Left ventricle myocardium superior (tissue), 1 donor: Measurements from ENCODE around the gene ACTG1. TPM values are rescaled to one million over a fixed set of nuclear protein-coding genes. Genes with fewer than 3 reads are reported as not detected.
A peak's percentile ranks its signal among the peaks of the same experiment; 100 is the strongest.

ENCODE experiments used
- ATAC-seq: fragments of 200-7000 bp; cut with Tn5 transposase; one replicate; pipeline ENCODE4 v1.9.1; 2020; ENCODE audit warnings: mild to moderate bottlenecking, moderate library complexity
- DNase-seq: peaks from one replicate; pipeline ENCODE4 v3.0.0-alpha.2; 2020
- intact Hi-C: fragments of 100-400 bp; cut with micrococcal nuclease; formaldehyde crosslinking; loops from one replicate; pipeline ENCODE4 v1.11.0; 2022
- total RNA-seq: library from RNA; stranded (reverse); fragmentation: NEBNext Ultra II Directional; extraction: Animal tissue kit (Norgen Biotek cat#: 25700); gene quantifications from one replicate; pipeline ENCODE4 v1.2.1, GENCODE V29; 2021
- donor health status: DM: no; HTN: yes; CAD: no; lungs with severe emphysema.

Gene ACTG1
- total RNA-seq, 1 donor from 2014 or later: 357 TPM

DNA sequence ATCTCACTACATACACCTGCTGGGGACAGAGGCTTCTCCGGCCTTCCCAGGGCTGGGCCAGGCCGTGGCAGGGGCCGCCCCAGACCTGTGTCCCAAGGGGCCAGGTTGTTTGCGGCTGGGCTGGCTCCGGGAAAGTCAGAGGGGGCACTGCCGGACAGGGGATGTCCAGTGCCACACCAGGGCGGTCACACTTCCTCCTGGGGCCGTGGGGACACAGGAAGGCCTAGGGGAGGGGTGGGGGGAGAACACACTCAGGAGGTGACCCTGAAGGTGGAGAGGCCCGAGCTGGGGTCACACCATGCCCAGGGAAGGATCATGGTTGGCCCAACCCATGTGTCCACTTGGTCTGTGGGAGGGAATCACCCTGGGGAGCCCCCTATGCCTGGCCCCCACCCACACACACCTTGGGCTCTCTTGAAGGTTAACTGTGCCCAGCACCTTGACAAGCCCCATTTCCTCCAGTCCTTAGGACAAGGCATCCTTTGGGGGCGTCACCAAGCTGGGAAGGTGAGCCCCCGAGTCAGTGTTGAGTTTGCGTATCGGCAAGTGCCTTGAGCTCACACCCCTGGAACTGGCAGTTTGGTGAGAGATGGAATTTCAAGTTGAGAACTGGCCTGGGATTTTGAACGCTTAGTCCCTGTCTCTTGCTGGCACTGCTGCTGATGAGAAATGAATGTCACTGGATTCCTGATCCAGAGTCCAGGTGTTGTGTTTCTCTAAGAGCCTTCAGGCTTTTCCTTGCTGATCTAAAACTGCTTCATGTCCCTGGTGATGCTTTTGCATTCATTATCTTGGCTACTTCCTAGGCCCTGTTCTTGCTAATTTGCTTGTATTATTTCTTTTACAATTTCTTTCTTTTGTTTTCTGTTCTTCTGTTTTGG lies 7.7 kb upstream of the ACTG1 start:
- peak; percentile 23 for DNase-seq
- intact Hi-C loops: no loop called here
- no peak for ATAC-seq

DNA sequence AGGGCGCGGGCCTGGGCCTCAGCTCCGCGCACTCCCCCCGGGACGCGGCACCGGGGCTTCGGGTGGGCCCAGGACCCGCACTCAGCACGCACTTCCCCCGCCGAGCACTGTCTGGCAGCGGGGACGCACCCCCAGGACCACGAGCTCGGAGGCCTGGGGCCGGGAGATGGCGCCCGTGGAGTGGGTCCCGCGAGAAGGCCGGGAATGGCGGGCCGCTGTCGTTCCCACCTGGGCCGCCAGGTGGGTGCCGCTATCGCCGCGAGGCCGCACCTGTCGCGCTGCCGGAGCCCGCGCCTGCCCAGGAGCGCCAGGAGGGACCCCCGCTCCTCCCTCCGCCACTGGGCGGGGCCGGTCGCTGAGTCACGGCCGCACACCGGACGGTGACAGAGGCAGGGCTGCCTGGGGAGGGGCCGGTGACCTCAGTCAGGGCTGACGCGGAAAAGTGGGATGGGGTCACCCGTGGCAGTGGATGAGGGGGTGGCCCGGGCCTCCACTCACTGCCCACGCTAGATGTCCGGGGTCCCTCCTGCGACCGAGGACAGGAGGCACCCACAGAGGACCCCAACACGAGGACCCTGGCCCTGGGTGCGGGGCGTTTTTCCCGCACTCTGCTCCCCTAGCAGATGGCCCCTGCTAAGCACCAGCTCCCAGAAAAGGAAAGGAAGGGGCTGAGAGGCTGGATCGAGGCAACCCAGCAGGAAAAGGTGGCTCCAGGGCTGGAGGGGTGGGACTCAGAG lies 6.9 kb upstream of the ACTG1 start:
- intact Hi-C loops: no loop called here
- ATAC-seq (peak; percentile 6), DNase-seq (peak; percentile 57)

DNA sequence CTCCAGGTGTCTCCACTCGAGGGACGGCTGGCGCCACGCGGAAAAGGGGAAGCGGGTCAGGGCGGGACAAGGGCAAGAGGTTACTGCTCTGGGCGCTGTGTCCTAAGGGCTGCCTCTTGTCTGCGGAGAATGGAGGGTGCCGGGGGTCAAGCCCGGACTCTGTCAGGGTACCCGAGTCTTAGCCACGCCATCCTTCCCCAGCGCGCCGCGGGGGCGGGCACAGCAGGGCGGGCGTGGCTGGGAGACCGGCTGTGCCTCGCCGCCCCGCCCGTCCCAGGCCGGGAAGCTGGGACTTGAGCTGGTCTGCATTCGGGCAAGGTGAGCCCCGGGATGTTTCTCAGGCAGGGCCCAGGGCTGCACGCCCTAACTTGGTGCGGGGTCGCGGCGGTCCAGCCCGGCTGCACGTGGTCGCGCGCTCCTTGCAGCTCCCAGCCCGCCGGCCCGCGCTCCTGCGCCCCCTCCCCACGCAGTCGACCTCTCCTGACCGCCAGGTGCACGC lies 6.2 kb upstream of the ACTG1 start:
- intact Hi-C loops: no loop called here
- ATAC-seq: peak; percentile 25
- peak; percentile 72 for DNase-seq

DNA sequence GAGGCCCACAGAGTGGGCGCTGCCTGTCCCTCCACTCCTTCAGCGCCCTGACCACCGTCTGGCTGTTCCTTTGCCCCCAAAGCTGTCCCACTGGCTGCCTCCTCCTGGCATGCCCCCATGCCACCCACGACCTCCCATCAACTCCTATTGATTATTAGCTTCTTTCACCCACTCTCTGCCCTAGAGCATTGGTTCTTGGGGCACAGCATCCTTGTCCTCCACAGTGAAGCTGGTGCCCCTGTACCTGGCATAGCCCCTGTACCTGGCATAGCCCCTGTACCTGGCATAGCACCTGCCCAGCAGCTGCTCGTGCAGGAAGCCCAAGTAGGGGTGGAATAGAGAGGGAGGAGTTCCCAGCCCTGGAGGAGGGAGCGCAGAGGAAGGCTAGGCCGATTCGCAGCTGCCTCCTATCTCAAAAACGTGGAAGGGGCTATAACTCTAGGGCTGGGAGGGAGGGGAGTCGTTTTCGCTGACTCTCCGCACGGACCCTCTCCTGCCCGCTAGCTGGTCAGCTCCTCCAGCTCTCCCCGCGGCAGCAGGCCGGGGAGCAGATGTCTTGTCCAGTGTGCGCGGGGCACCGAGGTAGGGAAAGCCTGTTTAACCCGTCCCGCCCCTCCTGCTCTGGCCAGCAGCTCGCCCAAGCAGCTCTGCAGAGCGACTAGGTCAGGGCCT lies 5.7 kb upstream of the ACTG1 start:
- DNase-seq (no peak), ATAC-seq (no peak)
- intact Hi-C loops: no loop called here

DNA sequence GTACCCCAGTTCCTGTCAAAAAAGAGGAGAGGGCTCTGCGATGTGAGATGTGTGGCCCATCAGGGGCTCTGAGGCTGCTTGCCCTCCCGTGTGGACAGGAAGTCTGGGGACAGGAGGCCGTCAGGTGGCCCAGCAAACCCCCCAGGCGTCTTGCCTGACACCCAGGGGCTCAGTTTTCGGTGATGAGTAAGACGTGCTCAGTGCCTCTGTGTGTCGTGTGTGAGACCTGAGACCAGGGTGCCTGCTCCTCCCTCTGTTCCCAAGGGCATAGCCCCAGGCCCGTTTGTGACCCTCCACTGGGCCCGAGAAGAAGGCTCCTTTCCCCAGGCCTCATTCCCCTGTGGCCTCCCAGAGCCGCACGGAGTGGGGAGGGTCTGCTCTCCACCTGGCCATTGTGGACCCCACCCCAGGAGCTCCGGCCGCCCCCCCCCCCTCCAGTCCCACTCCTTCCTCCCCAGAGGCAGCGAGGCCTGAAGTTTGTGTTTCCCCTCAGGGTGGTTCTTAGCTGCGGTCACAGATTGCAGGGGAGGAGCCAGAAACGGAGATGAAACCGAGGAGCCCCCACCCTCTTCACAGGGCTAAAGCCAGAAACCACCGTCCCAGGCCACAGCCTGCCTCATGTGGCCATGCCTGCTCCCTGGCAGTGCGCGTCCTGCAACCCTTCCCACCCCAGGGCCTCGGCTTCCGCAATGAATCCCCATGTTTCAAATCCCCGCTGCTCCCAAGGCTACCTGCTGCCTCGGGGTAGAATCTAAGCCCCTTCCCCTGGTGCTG lies 4.9 kb upstream of the ACTG1 start:
- intact Hi-C loops: no loop called here
- ATAC-seq: no peak
- DNase-seq: peak; percentile 36

DNA sequence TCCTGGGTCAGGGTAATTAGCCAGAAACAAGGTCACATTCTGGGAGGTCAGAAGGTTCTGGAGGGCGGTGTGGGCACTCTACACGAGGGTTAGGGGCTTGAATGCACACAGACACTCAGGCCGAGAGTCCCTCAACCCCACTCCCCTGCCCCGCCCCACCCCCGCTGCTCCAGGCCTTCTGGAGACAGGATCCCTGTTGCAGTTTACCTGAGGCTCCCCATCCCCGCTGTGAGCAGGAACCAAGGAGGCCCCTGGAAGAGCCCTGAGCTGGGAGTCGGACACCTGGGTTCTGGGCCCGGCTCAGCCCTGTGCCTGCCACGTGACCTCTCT lies 4.4 kb upstream of the ACTG1 start:
- peak; percentile 26 for DNase-seq
- ATAC-seq: no peak
- intact Hi-C loops: no loop called here

DNA sequence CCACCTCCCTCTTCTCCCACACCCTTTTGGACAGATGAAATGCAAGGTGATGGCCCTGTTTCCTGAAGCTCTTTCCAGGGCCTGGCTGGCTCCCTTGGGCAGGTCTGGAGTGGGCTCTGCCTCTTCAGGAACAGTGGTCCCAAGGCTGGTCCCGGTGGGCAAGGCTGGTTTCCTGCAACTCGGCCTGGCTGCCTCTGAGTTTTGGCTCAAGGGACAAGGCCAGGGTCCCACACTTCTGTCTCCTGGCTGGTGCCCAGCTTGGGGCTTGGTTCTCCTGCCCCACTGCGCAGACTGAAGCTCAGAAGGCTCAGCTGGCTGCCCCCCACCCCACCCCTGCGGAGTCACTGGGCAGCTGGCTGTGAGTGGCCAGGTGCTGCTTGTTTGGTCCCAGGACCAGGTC lies 3.8 kb upstream of the ACTG1 start:
- DNase-seq: peak; percentile 34
- ATAC-seq: no peak
- intact Hi-C loops: no loop called here

DNA sequence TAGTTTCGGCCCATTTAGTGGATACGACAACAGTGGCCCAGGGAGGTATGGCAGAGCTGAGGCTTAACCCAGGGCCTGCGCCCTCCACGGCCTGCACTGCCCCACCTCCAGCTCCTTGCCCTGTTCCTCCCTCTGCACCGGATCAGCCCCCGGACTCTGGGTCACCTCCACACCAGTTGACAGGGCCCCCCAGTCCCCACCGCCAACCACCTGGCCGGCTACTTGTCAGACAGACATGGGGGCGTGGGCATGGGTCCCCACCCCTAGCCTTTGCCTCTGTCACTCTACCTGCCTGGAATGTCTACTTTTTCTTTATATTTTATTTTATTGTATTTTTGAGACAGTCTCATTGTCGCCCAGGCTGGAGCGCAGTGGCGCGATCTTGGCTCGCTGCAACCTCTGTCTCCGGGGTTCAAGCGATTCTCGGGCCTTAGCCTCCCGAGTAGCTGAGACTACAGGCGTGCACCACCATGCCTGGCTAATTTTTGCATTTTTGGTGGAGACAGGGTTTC lies 3.0 kb upstream of the ACTG1 start:
- ATAC-seq (no peak), DNase-seq (peak; percentile 49)
- intact Hi-C loops: no loop called here

DNA sequence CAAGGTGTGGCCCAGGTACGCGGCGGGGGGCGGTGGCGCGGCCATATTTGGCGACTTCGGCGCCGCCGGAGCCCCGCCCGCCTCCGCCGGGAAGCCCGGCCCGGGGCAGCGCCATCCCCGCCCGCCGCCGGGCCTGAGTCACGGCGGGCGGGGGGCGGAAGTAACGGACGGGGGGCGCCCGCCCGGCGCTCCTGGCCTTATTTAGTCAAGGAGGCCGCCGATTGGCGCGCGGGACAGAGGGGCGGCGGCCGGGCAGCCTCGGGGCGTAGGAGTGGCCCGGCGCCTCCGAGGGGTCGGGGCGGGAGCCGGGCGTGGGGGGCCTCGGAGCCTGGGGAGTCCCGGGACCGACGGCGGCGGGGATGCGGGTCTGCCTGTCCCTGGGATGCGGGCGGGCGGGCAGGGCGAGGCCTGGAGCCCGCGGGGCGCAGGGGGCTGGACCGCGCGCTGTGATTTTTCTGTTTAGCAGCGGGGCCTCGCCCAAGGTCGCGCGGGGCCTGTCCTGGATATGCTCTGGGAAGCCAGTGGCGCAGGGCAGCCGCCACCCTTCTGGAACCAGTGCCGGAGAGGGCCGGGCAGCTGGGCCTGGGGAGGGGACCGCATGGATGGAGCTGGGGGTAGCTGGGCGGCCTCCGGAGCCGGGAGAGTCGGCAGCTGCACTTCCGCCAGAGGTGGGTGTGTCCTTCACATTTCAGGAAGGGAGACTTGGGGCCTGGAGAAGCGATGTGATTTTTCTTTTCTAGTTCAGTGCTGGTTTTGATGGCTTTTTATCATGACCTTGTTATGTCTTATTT lies 2.3 kb upstream of the ACTG1 start:
- ATAC-seq: peak; percentile 55
- DNase-seq: peak; percentile 92
- intact Hi-C loops: no loop called here

DNA sequence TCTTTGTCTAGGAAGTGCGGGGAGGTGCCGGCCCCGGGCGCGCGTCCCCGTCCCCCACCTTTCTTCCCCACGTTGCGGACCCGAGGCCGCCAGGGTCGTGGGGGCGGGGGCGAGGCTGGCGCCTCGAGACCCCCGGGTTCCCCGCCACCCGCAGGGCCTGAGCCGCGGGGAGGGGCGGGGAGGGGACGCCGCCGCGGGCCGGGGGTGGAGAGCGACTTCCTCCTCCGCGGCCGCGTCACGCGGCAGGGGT lies 1.8 kb upstream of the ACTG1 start:
- DNase-seq: no peak
- intact Hi-C loops: no loop called here
- ATAC-seq: no peak

DNA sequence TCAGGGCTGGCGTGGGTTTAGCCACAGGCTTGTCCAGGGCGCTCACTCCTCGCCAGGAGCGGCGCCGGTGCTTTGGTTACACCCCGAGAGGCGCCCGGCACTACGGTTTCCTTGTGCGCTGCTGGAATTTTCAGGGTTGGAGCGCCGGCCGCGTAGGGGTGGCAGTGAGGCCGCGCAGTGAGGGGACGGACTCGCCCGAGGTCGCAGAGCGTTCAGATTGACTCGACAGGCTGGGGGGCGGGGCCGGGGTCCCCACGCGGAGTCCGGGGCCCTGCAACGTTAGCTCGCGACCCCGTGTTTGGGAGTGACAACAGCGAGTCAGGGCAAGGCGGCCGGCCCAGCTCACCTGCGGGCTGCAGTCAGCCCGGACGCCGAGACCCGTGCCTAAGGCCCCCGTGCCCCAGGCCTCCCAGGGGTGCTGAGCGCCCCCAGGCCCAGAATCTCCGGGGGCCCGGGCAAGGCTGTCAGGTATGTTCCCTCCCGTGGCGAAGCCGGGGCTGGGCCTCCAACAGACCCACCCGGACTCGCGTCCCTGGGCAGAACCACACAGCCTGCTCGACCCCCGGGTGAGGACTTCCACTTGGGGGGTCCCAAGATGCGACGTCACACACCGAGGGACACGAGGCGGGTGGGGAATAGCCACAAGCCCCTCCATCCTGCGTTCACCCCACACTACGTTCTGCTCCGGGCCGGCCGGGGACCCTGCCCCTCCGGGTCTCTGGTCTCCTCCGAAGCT lies 1.3 kb upstream of the ACTG1 start:
- intact Hi-C loops: no loop called here
- peak; percentile 32 for ATAC-seq
- peak; percentile 83 for DNase-seq

DNA sequence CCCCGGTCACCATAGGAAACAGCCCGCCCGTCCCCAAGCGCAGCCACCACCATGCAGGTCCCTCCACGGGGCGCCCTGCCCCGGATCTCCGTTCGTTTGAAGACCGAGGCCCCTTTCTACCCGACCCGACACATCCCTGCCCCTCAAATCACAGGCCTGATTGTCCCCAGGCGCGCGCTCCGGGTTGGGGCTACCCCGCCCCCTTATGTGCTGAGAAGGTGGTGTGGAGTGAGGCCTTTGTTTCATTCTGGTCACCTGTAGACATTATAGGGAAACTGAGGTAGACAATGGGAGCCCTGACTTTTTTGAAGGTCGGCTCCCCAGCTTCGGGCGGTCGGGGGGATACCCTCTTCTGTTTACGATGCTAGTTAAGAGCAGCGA lies 763 bp upstream of the ACTG1 start:
- ATAC-seq (peak; percentile 27), DNase-seq (peak; percentile 80)
- intact Hi-C loops: no loop called here

DNA sequence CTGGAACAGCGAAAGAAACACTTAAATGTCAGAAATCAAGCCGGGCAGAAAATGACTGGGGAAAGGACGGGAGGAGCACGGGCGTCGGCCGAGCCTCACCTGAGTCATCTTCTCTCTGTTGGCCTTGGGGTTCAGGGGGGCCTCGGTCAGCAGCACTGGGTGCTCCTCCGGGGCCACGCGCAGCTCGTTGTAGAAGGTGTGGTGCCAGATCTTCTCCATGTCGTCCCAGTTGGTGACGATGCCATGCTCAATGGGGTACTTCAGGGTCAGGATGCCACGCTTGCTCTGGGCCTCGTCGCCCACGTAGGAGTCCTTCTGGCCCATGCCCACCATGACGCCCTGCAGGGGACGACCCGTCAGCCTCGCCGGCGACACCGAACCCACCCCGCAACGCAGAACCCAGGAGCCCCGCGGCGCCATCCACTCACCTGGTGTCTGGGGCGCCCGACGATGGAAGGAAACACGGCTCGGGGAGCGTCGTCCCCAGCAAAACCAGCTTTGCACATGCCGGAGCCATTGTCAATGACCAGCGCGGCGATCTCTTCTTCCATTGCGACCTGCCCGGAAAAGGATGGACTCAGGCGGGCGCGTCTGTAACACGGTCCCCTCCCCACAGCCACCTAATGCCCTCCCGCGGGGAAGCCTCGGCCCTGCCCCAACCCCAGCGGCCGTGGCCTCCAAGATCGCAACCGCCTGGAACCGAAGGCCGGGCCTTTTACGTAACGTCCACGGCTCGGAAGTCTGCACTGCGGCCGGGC lies 616 bp downstream of the ACTG1 start:
- intact Hi-C loops: no loop called here
- DNase-seq: peak; percentile 59
- ATAC-seq: peak; percentile 0

DNA sequence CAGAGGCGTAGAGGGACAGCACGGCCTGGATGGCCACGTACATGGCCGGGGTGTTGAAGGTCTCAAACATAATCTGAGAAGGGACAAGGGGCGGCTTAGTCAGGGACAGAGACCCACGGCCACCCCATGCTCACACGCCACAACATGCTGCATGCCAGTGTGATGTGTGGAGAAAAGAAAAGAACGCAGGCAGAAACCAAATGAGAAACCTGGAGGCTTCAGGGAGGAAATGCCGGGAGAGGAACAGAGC lies 1.1 kb downstream of the ACTG1 start:
- intact Hi-C loops: no loop called here

DNA sequence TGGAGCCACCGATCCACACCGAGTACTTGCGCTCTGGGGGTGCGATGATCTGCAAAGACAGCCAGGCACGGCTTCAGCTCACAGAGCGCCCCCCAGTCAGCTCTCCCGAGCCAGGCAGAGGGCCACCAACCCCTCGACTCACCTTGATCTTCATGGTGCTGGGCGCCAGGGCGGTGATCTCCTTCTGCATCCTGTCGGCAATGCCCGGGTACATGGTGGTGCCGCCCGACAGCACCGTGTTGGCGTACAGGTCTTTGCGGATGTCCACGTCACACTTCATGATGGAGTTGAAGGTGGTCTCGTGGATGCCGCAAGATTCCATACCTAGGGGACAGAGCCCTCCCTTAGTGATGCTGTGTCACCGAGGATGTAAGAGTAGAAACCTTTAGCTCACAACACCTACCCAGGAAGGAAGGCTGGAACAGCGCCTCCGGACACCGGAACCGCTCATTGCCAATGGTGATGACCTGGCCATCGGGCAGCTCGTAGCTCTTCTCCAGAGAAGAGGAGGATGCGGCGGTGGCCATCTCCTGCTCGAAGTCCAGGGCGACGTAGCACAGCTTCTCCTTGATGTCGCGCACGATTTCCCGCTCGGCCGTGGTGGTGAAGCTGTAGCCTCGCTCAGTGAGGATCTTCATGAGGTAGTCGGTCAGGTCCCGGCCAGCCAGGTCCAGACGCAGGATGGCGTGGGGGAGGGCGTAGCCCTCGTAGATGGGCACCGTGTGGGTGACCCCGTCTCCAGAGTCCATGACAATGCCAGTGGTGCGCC lies 1.6 kb downstream of the ACTG1 start:
- no peak for ATAC-seq
- DNase-seq: peak; percentile 56
- intact Hi-C loops: no loop called here

More for the DNA sequence above, 1.1 kb downstream of the ACTG1 start:
- no peak for ATAC-seq
- DNase-seq: no peak

DNA sequence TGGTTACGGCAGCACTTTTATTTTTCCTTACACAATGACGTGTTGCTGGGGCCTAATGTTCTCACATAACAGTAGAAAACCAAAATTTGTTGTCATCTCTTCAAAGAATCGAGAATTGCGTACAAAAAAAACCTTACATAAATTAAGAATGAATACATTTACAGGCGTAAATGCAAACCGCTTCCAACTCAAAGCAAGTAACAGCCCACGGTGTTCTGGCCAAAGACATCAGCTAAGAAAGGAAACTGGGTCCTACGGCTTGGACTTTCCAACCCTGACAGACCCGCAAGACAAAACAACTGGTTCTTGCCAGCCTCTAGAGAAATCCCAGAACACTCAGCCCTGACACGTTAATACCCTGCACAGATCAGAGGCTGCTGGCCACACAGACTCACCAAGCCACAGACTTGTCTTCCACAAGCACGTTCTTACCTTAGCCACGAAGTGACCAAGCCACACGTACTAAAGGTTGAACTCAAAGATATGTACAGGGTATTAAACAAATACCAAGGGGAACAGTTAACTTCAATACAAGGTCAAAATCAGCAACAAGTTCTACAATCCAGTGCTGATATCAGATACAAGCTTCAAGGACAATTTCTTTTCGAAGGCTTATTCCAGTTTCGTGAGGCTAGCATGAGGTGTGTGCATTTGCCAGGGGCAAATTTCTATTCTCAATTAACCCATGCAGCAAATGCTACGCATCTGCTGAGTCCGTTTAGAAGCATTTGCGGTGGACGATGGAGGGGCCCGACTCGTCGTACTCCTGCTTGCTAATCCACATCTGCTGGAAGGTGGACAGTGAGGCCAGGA lies 2.4 kb downstream of the ACTG1 start:
- no peak for ATAC-seq
- DNase-seq: peak; percentile 11
- intact Hi-C loops: no loop called here
